ENCODE measurements around the gene GOLGA7B. TPM values are rescaled to one million over a fixed set of nuclear protein-coding genes. Genes with fewer than 3 reads are reported as not detected.
"Not testable (repeated sequence)": the region's sequence is repeated elsewhere in the genome, so short reads cannot be mapped to it uniquely, and the experiment has no call there.

The GOLGA7B gene
- total RNA-seq, 3 donors from 2014 or later, result 0.28 to 0.32 (median 0.30) TPM

DNA sequence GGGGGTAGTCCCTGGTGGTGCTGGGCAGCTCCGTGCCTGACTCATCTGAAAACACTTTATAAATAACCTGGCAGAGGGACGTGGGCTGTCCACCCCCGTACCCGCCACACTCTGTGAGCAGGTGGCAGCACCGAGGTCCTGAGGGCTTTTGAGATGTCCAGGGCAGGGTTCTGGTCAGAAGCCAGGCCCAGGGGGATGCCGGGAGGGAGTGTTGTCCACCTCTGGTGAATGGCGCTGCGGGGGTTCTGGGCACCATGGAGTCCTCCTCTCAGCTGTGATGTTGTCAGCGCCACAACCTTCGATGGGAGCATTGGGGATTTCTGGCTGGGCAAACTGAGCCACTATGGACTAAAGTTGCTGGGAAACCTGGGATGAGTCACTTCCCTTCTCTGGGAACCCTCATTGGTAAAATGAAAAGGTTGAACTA, 27.4 kb upstream of the GOLGA7B start:
- no peak for ATAC-seq
- DNase-seq, result no peak
- no peaks in the 10 kb centered on the region for H3K9me3 Mint-ChIP-seq
- H3K4me3 Mint-ChIP-seq, result no peak overlapping the region
- peaks cover 2% of the 10 kb centered on the region for H3K36me3 Mint-ChIP-seq (ENCODE audit: insufficient read depth)
- H3K4me1 Mint-ChIP-seq (ENCODE audit: low read depth), result no peaks in the 10 kb centered on the region
- H3K27me3 Mint-ChIP-seq (ENCODE audit: low read depth), result no peaks in the 10 kb centered on the region

DNA sequence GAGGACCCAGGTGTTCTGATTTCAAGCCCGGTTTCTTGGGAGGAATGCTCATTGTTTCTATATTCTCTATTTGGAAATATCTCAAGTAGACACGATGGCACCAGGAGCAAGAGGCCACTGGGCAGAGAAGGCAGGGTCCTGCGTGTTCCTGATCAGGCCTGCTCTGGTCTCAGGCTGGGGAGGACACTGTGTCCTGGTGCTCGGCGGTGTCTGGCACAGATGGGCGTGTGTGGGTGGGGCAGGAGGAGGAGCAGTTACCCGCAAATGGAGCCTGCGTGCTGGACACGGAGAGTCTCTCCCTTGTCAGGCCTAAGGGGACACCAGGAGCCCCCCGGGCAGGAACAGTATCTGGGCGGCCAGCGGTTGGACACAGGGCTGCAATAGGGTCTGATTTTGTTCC, 25.9 kb upstream of the GOLGA7B start:
- DNase-seq (no peak), ATAC-seq (no peak)
- H3K36me3 Mint-ChIP-seq (ENCODE audit: insufficient read depth), result peaks cover 2% of the 10 kb centered on the region
- peaks cover 9% of the 10 kb centered on the region for H3K4me1 Mint-ChIP-seq (ENCODE audit: low read depth)
- no peaks in the 10 kb centered on the region for H3K27me3 Mint-ChIP-seq (ENCODE audit: low read depth)
- H3K9me3 Mint-ChIP-seq, result no peaks in the 10 kb centered on the region
- no peak overlapping the region for H3K4me3 Mint-ChIP-seq

DNA sequence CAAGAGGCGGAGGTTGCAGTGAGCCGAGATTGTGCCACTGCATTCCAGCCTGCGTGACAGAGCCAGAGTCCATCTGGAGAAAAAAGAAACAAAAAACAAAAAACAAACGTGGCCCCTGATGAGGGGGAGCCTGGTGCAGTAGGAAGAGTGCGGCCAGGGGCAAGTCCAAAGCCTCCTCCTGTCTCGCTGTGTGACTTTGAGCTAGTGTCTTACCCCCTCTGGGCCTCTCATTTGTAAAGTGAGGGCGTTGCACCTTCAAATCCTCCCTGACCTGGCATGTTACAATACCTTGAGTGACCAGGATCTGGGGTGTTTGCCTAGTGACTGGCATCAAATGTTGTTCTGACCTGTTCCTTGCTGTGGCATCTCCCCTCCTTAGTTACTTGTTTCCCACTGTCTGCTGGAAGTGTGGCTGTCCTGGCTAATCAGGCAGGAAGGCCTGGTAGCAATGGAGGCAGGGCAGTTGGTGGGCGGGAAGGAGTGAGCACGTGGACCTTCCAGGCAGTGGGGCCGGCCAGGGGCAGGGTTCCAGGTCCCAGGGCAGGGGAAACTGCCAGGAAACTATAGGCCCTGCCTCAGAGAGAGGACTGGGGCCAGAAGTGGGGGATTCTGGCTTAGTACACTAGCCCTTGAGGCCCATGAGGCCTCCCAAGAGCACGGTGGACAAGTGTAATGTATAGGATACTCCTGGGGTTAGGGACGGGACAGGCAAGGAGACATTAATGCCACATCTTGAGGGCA, 24.5 kb upstream of the GOLGA7B start:
- H3K9me3 Mint-ChIP-seq, result no peaks in the 10 kb centered on the region

GRCh38 chr10:97826892-97827291, 22.8 kb upstream of the GOLGA7B start:
- Mint-ChIP-seq H3K9me3 (no peaks in the 10 kb centered on the region), H3K4me1 (ENCODE audit: low read depth) (peaks cover 28% of the 10 kb centered on the region), H3K4me3 (no peak overlapping the region), H3K27me3 (ENCODE audit: low read depth) (no peaks in the 10 kb centered on the region), H3K36me3 (ENCODE audit: insufficient read depth) (peaks cover 2% of the 10 kb centered on the region)
- DNase-seq (no peak), ATAC-seq (no peak)

More for the DNA sequence above, 24.5 kb upstream of the GOLGA7B start:
- H3K4me1 Mint-ChIP-seq (ENCODE audit: low read depth), result peaks cover 21% of the 10 kb centered on the region
- no peak overlapping the region for H3K4me3 Mint-ChIP-seq
- no peak for DNase-seq
- H3K27me3 Mint-ChIP-seq (ENCODE audit: low read depth), result no peaks in the 10 kb centered on the region
- peaks cover 2% of the 10 kb centered on the region for H3K36me3 Mint-ChIP-seq (ENCODE audit: insufficient read depth)
- no peak for ATAC-seq

- Mint-ChIP-seq H3K4me1 (ENCODE audit: low read depth) (peaks cover 28% of the 10 kb centered on the region), H3K27me3 (ENCODE audit: low read depth) (no peaks in the 10 kb centered on the region), H3K36me3 (ENCODE audit: insufficient read depth) (peaks cover 2% of the 10 kb centered on the region), H3K4me3 (no peak overlapping the region), H3K9me3 (no peaks in the 10 kb centered on the region)
- ATAC-seq, result no peak
- no peak for DNase-seq
These were observed 21.8 kb upstream of the GOLGA7B start for GRCh38 chr10:97827702-97828291.

DNA sequence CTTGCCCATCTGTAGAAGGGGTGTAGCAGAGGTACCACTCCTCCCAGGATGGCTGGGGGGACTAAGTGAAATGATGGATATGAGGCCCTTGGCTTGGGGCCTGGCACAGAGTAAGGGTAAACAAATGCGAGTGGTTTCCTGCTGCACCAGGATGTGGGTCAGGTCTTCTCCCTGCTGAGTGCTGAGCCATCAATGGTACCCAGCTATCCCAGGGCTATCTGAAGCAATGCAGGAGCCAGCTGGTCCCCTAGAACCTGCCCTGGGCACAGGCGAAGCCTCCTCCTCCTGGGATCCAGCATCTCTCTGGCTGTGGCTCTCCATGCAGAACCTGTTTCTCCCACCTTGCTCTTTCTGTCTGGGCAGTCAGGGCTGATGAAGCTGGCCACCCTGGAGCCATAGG, 20.9 kb upstream of the GOLGA7B start:
- Mint-ChIP-seq H3K27me3 (ENCODE audit: low read depth) (no peaks in the 10 kb centered on the region), H3K9me3 (no peaks in the 10 kb centered on the region), H3K36me3 (ENCODE audit: insufficient read depth) (peaks cover under 1% of the 10 kb centered on the region), H3K4me3 (no peak overlapping the region), H3K4me1 (ENCODE audit: low read depth) (peaks cover 28% of the 10 kb centered on the region)
- ATAC-seq (no peak), DNase-seq (no peak)

GRCh38 chr10:97830064-97830463, 19.6 kb upstream of the GOLGA7B start:
- no peaks in the 10 kb centered on the region for H3K9me3 Mint-ChIP-seq

DNA sequence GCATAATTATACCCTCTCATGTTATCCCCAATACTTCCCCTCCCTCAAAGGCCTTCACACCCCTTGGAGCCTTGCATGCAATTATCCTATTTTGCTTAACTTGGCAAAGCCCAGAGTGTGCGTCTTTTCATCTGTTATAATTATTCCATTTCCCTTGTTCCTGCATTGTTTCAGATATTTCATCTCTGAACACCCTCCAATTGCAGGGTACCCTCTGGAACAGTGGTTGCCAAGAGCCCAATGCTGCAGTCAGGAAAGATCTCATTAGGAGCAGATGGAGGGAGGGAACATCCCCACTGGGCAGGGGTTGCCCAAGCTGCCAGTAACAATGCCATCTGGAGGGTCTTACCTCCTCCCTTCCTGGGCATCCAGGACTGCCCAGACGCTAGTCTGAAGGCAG, 18.4 kb upstream of the GOLGA7B start:
- Mint-ChIP-seq H3K36me3 (ENCODE audit: insufficient read depth) (peaks cover under 1% of the 10 kb centered on the region), H3K27me3 (ENCODE audit: low read depth) (no peaks in the 10 kb centered on the region), H3K4me1 (ENCODE audit: low read depth) (peaks cover 28% of the 10 kb centered on the region), H3K4me3 (no peak overlapping the region), H3K9me3 (peaks cover 3% of the 10 kb centered on the region)
- DNase-seq, result no peak
- ATAC-seq, result no peak

More at GRCh38 chr10:97830064-97830463, 19.6 kb upstream of the GOLGA7B start:
- ATAC-seq (no peak), DNase-seq (no peak)
- Mint-ChIP-seq H3K4me3 (no peak overlapping the region), H3K36me3 (ENCODE audit: insufficient read depth) (no peaks in the 10 kb centered on the region), H3K27me3 (ENCODE audit: low read depth) (no peaks in the 10 kb centered on the region), H3K4me1 (ENCODE audit: low read depth) (peaks cover 28% of the 10 kb centered on the region)

- Mint-ChIP-seq H3K4me1 (ENCODE audit: low read depth) (peaks cover 9% of the 10 kb centered on the region), H3K4me3 (no peak overlapping the region)
These were observed 13.2 kb upstream of the GOLGA7B start for GRCh38 chr10:97836446-97836845.

DNA sequence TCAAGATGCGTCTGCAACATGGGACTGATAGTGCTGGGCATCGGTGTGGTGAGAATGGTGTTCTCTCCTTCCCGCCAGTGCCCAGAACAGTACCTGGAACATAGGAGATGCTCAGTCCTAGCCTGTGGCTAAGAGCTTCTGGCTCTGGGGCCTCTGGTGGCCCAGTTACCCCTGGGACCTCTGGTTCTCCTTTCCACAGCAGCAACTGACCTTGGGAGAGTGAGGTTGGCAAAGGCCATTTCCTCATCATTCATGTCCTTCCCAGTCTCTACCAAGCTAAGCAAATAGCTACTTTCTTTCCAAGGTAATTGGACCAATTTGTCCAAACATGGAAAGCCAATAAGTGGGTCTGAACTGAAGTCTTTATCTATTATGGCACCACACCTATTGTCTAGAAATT, 11.6 kb upstream of the GOLGA7B start:
- Mint-ChIP-seq H3K27me3 (ENCODE audit: low read depth) (no peaks in the 10 kb centered on the region), H3K9me3 (peaks cover 8% of the 10 kb centered on the region), H3K4me3 (no peak overlapping the region), H3K36me3 (ENCODE audit: insufficient read depth) (peaks cover 7% of the 10 kb centered on the region), H3K4me1 (ENCODE audit: low read depth) (peaks cover 13% of the 10 kb centered on the region)
- ATAC-seq (no peak), DNase-seq (no peak)

More at GRCh38 chr10:97836446-97836845, 13.2 kb upstream of the GOLGA7B start:
- DNase-seq (no peak), ATAC-seq (no peak)
- H3K27me3 Mint-ChIP-seq (ENCODE audit: low read depth), result no peaks in the 10 kb centered on the region
- H3K36me3 Mint-ChIP-seq (ENCODE audit: insufficient read depth), result peaks cover 7% of the 10 kb centered on the region
- peaks cover 8% of the 10 kb centered on the region for H3K9me3 Mint-ChIP-seq

DNA sequence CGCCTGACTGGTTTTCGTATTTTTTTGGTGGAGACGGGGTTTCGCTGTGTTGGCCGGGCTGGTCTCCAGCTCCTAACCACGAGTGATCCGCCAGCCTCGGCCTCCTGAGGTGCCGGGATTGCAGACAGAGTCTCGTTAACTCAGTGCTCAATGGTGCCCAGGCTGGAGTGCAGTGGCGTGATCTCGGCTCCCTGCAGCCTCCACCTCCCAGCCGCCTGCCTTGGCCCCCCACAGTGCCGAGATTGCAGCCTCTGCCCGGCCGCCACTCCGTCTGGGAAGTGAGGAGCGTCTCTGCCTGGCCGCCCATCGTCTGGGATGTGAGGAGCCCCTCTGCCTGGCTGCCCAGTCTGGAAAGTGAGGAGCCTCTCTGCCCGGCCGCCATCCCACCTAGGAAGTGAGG, 8.5 kb upstream of the GOLGA7B start:
- ATAC-seq, H3K4me3 Mint-ChIP-seq: not testable (repeated sequence)

GRCh38 chr10:97842114-97842513, 7.5 kb upstream of the GOLGA7B start:
- H3K4me1 Mint-ChIP-seq (ENCODE audit: low read depth), result peaks cover 13% of the 10 kb centered on the region
- DNase-seq; H3K36me3 Mint-ChIP-seq (ENCODE audit: insufficient read depth); ATAC-seq; H3K9me3 Mint-ChIP-seq; H3K27me3 Mint-ChIP-seq (ENCODE audit: low read depth); H3K4me3 Mint-ChIP-seq: not testable (repeated sequence)

More for the DNA sequence above, 8.5 kb upstream of the GOLGA7B start:
- not testable (repeated sequence) for H3K27me3 Mint-ChIP-seq (ENCODE audit: low read depth); H3K36me3 Mint-ChIP-seq (ENCODE audit: insufficient read depth); DNase-seq; H3K9me3 Mint-ChIP-seq
- H3K4me1 Mint-ChIP-seq (ENCODE audit: low read depth), result peaks cover 13% of the 10 kb centered on the region

GRCh38 chr10:97842656-97843280, 6.9 kb upstream of the GOLGA7B start:
- Mint-ChIP-seq H3K9me3 (no peaks in the 10 kb centered on the region), H3K36me3 (ENCODE audit: insufficient read depth) (no peaks in the 10 kb centered on the region), H3K4me1 (ENCODE audit: low read depth) (peaks cover 13% of the 10 kb centered on the region), H3K27me3 (ENCODE audit: low read depth) (no peaks in the 10 kb centered on the region), H3K4me3 (no peak overlapping the region)
- DNase-seq (no peak), ATAC-seq (no peak)

DNA sequence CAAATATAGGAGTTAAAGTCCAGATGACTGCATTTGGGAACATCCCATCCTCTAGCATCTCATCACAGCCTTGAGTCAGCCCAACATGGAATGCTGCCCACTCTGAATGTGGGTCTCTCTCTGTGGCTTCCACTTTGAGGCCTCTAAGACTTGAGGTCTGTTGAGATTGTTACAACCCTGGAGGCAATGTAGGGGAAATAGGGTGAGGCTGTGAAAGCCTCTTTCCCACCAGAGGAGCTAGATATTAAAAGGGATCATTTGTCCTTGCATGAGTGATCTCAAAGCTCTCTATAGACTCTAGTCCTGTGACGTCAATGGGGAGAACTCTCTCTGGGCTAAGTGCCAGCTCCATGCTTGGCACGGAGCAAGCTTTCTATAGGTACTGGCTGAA, 6.4 kb upstream of the GOLGA7B start:
- DNase-seq, result no peak

DNA sequence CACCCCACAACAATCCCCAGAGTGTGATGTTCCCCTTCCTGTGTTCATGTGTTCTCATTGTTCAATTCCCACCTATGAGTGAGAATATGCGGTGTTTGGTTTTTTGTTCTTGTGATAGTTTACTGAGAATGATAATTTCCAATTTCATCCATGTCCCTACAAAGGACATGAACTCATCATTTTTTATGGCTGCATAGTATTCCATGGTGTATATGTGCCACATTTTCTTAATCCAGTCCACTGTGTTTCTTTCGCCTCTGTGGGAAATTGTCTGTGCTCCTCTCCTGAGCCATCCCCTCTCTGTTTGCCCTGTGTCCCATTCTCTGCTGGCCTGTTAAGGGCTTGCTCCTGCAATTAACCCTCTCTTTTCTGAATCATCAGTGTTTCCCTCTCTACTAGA, 5.7 kb upstream of the GOLGA7B start:
- peaks cover 16% of the 10 kb centered on the region for H3K4me1 Mint-ChIP-seq (ENCODE audit: low read depth)
- H3K36me3 Mint-ChIP-seq (ENCODE audit: insufficient read depth), result not testable (repeated sequence)

More for the DNA sequence above, 6.4 kb upstream of the GOLGA7B start:
- ATAC-seq, result no peak
- H3K9me3 Mint-ChIP-seq, result no peaks in the 10 kb centered on the region
- H3K27me3 Mint-ChIP-seq (ENCODE audit: low read depth), result no peaks in the 10 kb centered on the region
- H3K36me3 Mint-ChIP-seq (ENCODE audit: insufficient read depth), result no peaks in the 10 kb centered on the region
- no peak overlapping the region for H3K4me3 Mint-ChIP-seq
- H3K4me1 Mint-ChIP-seq (ENCODE audit: low read depth), result peaks cover 13% of the 10 kb centered on the region

More for the DNA sequence above, 5.7 kb upstream of the GOLGA7B start:
- not testable (repeated sequence) for H3K9me3 Mint-ChIP-seq; ATAC-seq; DNase-seq; H3K27me3 Mint-ChIP-seq (ENCODE audit: low read depth); H3K4me3 Mint-ChIP-seq
